ENCODE measurements around the gene VSIR.

VSIR gene

DNA sequence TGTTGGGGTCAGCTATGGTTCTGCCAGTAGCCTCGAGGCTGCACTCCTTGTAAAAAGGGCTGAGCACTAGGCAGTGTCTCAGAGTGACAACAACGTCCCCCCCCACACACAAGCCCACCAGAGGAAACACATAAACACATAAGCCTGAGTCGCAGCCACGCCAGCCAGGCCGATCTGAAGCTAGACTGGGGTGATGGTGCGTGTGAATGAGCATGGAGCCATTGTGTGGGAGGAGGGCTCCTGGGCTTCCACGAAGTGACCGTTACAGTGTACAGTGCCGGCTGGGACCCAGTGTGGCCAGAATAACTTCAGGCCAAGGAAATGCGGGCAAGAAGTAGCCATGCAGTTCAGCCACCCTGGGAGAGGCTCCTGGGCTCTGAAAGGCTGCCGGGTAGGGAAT is 50.0 kb downstream of the VSIR start:
- TF ChIP-seq, protein P1, sequence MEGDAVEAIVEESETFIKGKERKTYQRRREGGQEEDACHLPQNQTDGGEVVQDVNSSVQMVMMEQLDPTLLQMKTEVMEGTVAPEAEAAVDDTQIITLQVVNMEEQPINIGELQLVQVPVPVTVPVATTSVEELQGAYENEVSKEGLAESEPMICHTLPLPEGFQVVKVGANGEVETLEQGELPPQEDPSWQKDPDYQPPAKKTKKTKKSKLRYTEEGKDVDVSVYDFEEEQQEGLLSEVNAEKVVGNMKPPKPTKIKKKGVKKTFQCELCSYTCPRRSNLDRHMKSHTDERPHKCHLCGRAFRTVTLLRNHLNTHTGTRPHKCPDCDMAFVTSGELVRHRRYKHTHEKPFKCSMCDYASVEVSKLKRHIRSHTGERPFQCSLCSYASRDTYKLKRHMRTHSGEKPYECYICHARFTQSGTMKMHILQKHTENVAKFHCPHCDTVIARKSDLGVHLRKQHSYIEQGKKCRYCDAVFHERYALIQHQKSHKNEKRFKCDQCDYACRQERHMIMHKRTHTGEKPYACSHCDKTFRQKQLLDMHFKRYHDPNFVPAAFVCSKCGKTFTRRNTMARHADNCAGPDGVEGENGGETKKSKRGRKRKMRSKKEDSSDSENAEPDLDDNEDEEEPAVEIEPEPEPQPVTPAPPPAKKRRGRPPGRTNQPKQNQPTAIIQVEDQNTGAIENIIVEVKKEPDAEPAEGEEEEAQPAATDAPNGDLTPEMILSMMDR (conservative IDR thresholded peaks at IDR 0.05; ENCODE audit: low read depth), result no peak
- ChIA-PET POLR2A (ENCODE audit: low non-redundant PET) (no interaction called here), CTCF (interaction anchor here (0.7 kb wide), 1 partner anchor 38 kb away, joined by 3 read pairs; no protein-coding TSS in a partner anchor)
- no peak overlapping the region for H3K27ac ChIP-seq
- no peak for DNase-seq (ENCODE audit: low spot score)

DNA sequence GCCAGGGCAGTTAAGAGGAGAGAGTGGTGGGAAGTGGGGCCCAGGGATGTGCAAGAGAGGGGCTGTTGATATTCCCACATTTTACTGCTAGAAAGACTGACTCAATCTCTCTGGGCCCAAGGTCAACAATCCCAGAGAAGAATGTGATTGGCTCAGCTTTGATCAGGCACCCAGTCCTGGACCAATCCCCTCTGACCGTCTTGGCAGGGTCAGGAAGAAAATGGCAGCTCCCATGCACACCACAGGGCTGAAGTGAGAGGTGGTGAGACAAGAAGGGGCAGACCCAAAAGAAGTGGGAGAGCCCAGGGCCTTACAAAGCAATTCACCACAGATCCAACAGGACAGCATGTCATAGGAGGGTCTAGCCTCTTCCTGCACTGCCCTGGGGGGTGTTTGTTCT is 50.5 kb downstream of the VSIR start:
- no peak overlapping the region for H3K27ac ChIP-seq
- POLR2A ChIA-PET (ENCODE audit: low non-redundant PET), result no interaction called here
- TF ChIP-seq, protein P1 (conservative IDR thresholded peaks at IDR 0.05; ENCODE audit: low read depth), result no peak
- CTCF ChIA-PET, result interaction anchor here (0.7 kb wide), 1 partner anchor 361 kb away, joined by 3 read pairs; no protein-coding TSS in a partner anchor
- DNase-seq (ENCODE audit: low spot score), result no peak

DNA sequence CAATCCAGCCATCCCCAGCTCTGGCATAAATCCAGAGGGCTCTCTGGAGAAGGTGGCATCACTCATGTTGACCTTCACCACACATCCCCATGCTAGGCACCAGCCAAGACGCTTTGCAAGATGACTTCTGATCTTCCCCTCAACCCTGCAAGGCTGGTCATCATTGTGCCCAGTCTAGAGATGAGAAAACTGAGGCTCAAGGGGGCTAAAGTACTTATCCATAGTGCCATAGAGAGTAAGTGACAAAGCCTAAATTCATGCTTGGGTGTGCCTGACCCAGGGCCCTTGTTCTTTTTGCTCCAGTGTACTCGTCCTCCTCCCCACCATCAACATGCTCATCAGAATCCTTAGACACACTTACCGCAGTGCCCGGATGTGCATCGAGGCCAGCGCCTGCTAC is 52.0 kb downstream of the VSIR start:
- POLR2A ChIA-PET (ENCODE audit: low non-redundant PET), result no interaction called here

DNA sequence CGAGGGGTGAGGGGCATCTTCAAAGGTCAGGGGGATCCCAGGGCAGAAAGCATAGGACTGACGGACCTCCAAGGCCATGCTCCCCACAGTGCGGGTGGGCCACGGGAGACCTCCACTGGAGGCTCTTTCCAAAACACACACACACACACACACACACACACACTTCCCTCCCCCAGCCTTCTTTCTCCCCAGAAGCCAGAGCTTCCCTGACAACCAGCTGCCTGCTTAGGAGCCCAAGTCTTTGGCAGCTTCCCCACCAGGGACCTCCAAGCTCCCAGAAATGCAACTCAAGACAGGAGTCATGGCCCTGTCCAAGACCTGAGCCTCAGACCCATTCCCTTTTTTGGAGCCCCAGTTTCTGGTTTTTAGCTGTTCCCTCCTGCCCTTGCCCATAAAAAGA is 53.0 kb downstream of the VSIR start:
- H3K27ac ChIP-seq, result 0 out of 2 replicates have a peak overlapping the region, but pooled peaks have one; percentile 4
- TF ChIP-seq, protein P1 (conservative IDR thresholded peaks at IDR 0.05; ENCODE audit: low read depth), result no peak
- POLR2A ChIA-PET (ENCODE audit: low non-redundant PET), result no interaction called here
- DNase-seq (ENCODE audit: low spot score), result no peak
- CTCF ChIA-PET, result interaction anchor here (0.6 to 0.7 kb wide), 3 partner anchors 11 to 234 kb away, joined by 3 read pairs; no protein-coding TSS in a partner anchor

More for the DNA sequence above, 52.0 kb downstream of the VSIR start:
- CTCF ChIA-PET, result interaction anchor here (0.7 to 0.8 kb wide), 2 partner anchors 14 to 23 kb away, joined by 3 to 4 read pairs; no protein-coding TSS in a partner anchor
- no peak overlapping the region for H3K27ac ChIP-seq
- no peak for DNase-seq (ENCODE audit: low spot score)
- TF ChIP-seq, protein P1 (conservative IDR thresholded peaks at IDR 0.05; ENCODE audit: low read depth), result no peak

DNA sequence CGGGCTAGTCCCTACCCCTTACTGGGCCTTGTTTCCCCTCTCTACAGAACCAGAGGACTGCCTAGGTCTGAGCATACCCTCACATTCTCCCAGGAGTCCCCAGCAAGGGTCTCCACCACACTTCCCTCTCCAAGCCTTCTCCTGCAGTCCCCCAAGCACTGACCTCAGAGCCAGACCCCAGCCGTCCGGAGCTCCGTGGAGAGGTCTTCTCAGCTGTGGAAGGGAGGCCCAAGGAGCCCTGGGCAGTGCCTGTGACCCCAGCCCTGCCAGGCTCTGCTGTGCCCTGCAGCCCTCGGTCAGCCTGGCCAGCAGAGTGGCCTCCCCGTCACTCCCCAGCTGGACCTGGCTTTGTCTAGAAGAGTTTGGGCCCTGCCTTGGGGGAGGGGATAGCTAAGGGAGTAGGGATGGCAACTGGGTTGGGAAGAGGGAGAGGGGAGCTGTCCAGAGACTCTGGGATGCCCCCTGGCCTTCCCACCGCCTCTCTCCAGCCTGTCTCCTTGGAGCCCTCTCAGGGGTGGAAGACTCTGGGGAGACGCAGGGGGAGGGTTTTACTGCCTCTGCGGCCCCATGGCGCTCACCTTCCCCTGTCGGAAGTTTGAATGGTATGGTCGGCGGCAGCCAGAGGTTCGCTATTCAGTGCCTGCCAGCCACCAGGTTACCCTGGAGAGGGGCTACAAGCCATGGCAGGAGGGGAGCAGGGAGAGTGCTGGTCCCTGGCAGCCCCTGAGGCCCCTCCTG is 53.7 kb downstream of the VSIR start, which contains the start of gene C10orf105:
Gene C10orf105 (minus strand): TSS at position 315 of the 738 bp plus-strand sequence. CDS start 3,441 bp downstream, outside the sequence.
- 0 out of 2 replicates have a peak within 1 kb of the TSS, but pooled peaks have one; percentile 4 for H3K27ac ChIP-seq
- CTCF ChIA-PET, result interaction anchor here (0.6 kb wide), 3 partner anchors 21 to 250 kb away, joined by 3 read pairs; no protein-coding TSS in a partner anchor
- TF ChIP-seq, protein P1 (conservative IDR thresholded peaks at IDR 0.05; ENCODE audit: low read depth), result no peak
- POLR2A ChIA-PET (ENCODE audit: low non-redundant PET), result no interaction called here
- DNase-seq (ENCODE audit: low spot score), result no peak

DNA sequence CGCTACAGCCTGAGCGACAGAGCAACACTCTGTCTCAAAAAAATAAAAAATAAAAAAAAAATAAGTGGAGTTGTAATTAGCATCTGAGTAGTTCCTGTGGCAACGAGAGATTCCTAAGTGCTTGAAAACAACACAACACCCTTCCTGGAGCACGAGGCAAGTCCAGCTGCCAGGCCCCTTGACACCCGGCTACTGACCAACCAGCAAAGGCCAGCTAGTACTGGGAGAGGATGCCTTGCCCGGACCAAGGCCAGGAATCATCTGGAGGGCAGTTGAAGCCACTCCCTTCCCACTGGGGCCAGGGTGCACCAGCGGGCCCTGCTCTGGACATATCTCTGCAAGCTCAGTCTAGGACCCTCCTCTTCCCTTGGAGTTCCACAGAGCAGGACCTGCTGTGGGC is 54.3 kb downstream of the VSIR start:
- ChIA-PET POLR2A (ENCODE audit: low non-redundant PET) (no interaction called here), CTCF (interaction anchor here (0.6 kb wide), 2 partner anchors 251 to 480 kb away, joined by 3 read pairs; no protein-coding TSS in a partner anchor)
- TF ChIP-seq, protein P1 (conservative IDR thresholded peaks at IDR 0.05; ENCODE audit: low read depth), result no peak
- 0 out of 2 replicates have a peak overlapping the region, but pooled peaks have one; percentile 2 for H3K27ac ChIP-seq
- no peak for DNase-seq (ENCODE audit: low spot score)

All from RWPE1 (cell line).